Keratinocyte (primary cell): Measurements from ENCODE around the gene ARHGAP6. TPM values are rescaled to one million over a fixed set of nuclear protein-coding genes. Genes with fewer than 3 reads are reported as not detected.

Experiments used
- DNase-seq: peaks from one replicate; pipeline ENCODE4 v3.0.0-alpha.2; 2011; ENCODE audit warnings: low read depth, missing footprints, low spot score
- FAIRE-seq: peaks from 2 replicates; lab custom pipeline; 2011; peaks lifted over from hg19 to GRCh38; lab: Jason Lieb, UNC
- H2AFZ ChIP-seq: 2 replicates; pipeline ENCODE4 v1.6.0; 2012; ENCODE audit warnings: low read length, control low read depth, inconsistent platforms; ENCODE audit not compliant: control insufficient read depth
- H3K27ac ChIP-seq: 2 replicates; pipeline ENCODE4 v1.5.1; 2011; ENCODE audit warnings: low read length; ENCODE audit not compliant: control insufficient read depth, insufficient read depth
- H3K27me3 ChIP-seq: 3 replicates; pipeline ENCODE4 v1.6.0; 2011; ENCODE audit warnings: low read length; ENCODE audit not compliant: control insufficient read depth, insufficient read depth; ENCODE audit errors: extremely low read depth
- H3K36me3 ChIP-seq, 2 experiments: 2 replicates in 1 of 2; 3 replicates in 1 of 2; pipeline ENCODE4 v1.5.1; 2011; ENCODE audit warnings: low read length in 2 of 2, mild to moderate bottlenecking in 1 of 2; ENCODE audit not compliant: control insufficient read depth in 2 of 2, insufficient read depth in 2 of 2; ENCODE audit errors: extremely low read depth in 1 of 2
- H3K4me1 ChIP-seq: 3 replicates; pipeline ENCODE4 v1.5.1; 2011; ENCODE audit warnings: low read length; ENCODE audit not compliant: control insufficient read depth, insufficient read depth; ENCODE audit errors: extremely low read depth
- H3K4me2 ChIP-seq: 3 replicates; pipeline ENCODE4 v1.6.0; 2011; ENCODE audit warnings: low read depth, low read length; ENCODE audit not compliant: control insufficient read depth, insufficient read depth; ENCODE audit errors: extremely low read depth
- H3K4me3 ChIP-seq, 3 experiments: fragments of 200-600 bp in 1 of 3; sonication (generic) in 1 of 3; 2 replicates in 2 of 3; 3 replicates in 1 of 3; pipeline ENCODE4 v1.5.1; 2011 to 2016; ENCODE audit warnings: low read length in 3 of 3, mild to moderate bottlenecking in 3 of 3, control low read depth in 2 of 3, inconsistent platforms in 1 of 3, low read depth in 1 of 3, mixed read lengths in 1 of 3, mixed run types in 1 of 3, moderate library complexity in 1 of 3; ENCODE audit not compliant: control insufficient read depth in 2 of 3, insufficient read depth in 2 of 3; ENCODE audit errors: extremely low read depth in 1 of 3
- H3K79me2 ChIP-seq: 2 replicates; pipeline ENCODE4 v1.6.0; 2012; ENCODE audit warnings: low read length; ENCODE audit not compliant: control insufficient read depth, insufficient read depth
- H3K9ac ChIP-seq: 3 replicates; pipeline ENCODE4 v1.6.0; 2011; ENCODE audit warnings: low read length; ENCODE audit not compliant: control insufficient read depth, insufficient read depth; ENCODE audit errors: extremely low read depth
- H3K9me1 ChIP-seq: 3 replicates; pipeline ENCODE4 v1.6.0; 2011; ENCODE audit warnings: low read length; ENCODE audit not compliant: control insufficient read depth, insufficient read depth; ENCODE audit errors: extremely low read depth
- H3K9me3 ChIP-seq: 2 replicates; pipeline ENCODE4 v1.5.1; 2012; ENCODE audit warnings: low read depth, low read length; ENCODE audit not compliant: control insufficient read depth
- H4K20me1 ChIP-seq: 3 replicates; pipeline ENCODE4 v1.6.0; 2011; ENCODE audit warnings: low read length; ENCODE audit not compliant: control insufficient read depth, insufficient read depth; ENCODE audit errors: extremely low read depth
- CTCF ChIP-seq, 3 experiments: IDR thresholded peaks in 1 of 3; conservative IDR thresholded peaks in 1 of 3; optimal IDR thresholded peaks in 1 of 3; 2 replicates in 2 of 3; 3 replicates in 1 of 3; pipeline versions ENCODE3 to v1.5.1; 2011; ENCODE audit warnings: low read length in 3 of 3, mild to moderate bottlenecking in 3 of 3, moderate library complexity in 2 of 3, control low read depth in 1 of 3, inconsistent platforms in 1 of 3; ENCODE audit not compliant: insufficient read depth in 2 of 3; ENCODE audit errors: extremely low read depth in 1 of 3
- EZH2 ChIP-seq: IDR thresholded peaks from one replicate; pipeline ENCODE4 v1.6.1; 2012; ENCODE audit warnings: inconsistent platforms, mild to moderate bottlenecking, low read length, moderate library complexity
- dilution Hi-C: fragments of 300-500 bp; cut with MboI; formaldehyde crosslinking; loops from one replicate; pipeline ENCODE4 v1.7.0; 2020; ENCODE audit warnings: low sequenced_read_pairs; ENCODE audit not compliant: extremely low pct_ligation_motif_present
- polyA plus RNA-seq, 5 experiments: library from polyadenylated mRNA; depleted of rRNA in 3 of 5; stranded (reverse) in 3 of 5; stranded (forward) in 1 of 5; unstranded in 1 of 5; fragments of >200 nt; gene quantifications; 1 replicate in 1 of 5; 2 replicates in 3 of 5; 3 replicates in 1 of 5; pipeline versions ENCODE4 v1.2.1 to v1.2.3, GENCODE V29; 2011 to 2012; ENCODE audit warnings: missing spikeins in 2 of 5, low read depth in 1 of 5, low replicate concordance in 1 of 5

Gene ARHGAP6
- polyA plus RNA-seq, 1 donor (not counting 4 experiments of a cell fraction or from before 2014, with no cell fraction given), result 0.01 TPM

- no peaks in the 10 kb centered on the region for H3K36me3 ChIP-seq
- dilution Hi-C loops, result no loop called here
- no peak overlapping the region for H3K4me3 ChIP-seq
- TF ChIP-seq EZH2 (no peak), CTCF (optimal IDR thresholded peaks at IDR 0.05 in 1 of 3, IDR thresholded peaks at IDR 0.05 in 1 of 3, conservative IDR thresholded peaks at IDR 0.05 in 1 of 3; ENCODE audit: extremely low read depth in 1 of 3, insufficient read depth in 2 of 3, low read length in 3 of 3) (no peak)
- H3K9me1 ChIP-seq, result no peaks in the 10 kb centered on the region
- no peak for FAIRE-seq
- H3K9ac ChIP-seq, result no peak overlapping the region
- no peaks in the 10 kb centered on the region for H3K79me2 ChIP-seq
- H3K4me2 ChIP-seq, result no peak overlapping the region
- no peaks in the 10 kb centered on the region for H3K27me3 ChIP-seq
- no peaks in the 10 kb centered on the region for H3K4me1 ChIP-seq
- DNase-seq, result no peak
- H3K9me3 ChIP-seq, result no peaks in the 10 kb centered on the region
- no peak overlapping the region for H3K27ac ChIP-seq
- H4K20me1 ChIP-seq, result no peaks in the 10 kb centered on the region
- no peak overlapping the region for H2AFZ ChIP-seq
Observed at GRCh38 chrX:11447418-11447817, 218.3 kb downstream of the ARHGAP6 start.

GRCh38 chrX:11446949-11447348 is 218.8 kb downstream of the ARHGAP6 start:
- FAIRE-seq, result no peak
- H3K79me2 ChIP-seq, result no peaks in the 10 kb centered on the region
- dilution Hi-C loops, result no loop called here
- no peak for DNase-seq
- H3K4me3 ChIP-seq, result no peak overlapping the region
- H3K27me3 ChIP-seq, result no peaks in the 10 kb centered on the region
- H3K4me1 ChIP-seq, result no peaks in the 10 kb centered on the region
- H3K9me3 ChIP-seq, result no peaks in the 10 kb centered on the region
- H3K27ac ChIP-seq, result no peak overlapping the region
- H2AFZ ChIP-seq, result no peak overlapping the region
- no peaks in the 10 kb centered on the region for H3K9me1 ChIP-seq
- no peaks in the 10 kb centered on the region for H4K20me1 ChIP-seq
- H3K9ac ChIP-seq, result no peak overlapping the region
- no peak overlapping the region for H3K4me2 ChIP-seq
- no peak for TF ChIP-seq CTCF (optimal IDR thresholded peaks at IDR 0.05 in 1 of 3, IDR thresholded peaks at IDR 0.05 in 1 of 3, conservative IDR thresholded peaks at IDR 0.05 in 1 of 3; ENCODE audit: extremely low read depth in 1 of 3, insufficient read depth in 2 of 3, low read length in 3 of 3)
- no peak for TF ChIP-seq EZH2
- no peaks in the 10 kb centered on the region for H3K36me3 ChIP-seq
